A673 (cell line): Measurements from ENCODE around the gene CCDC127. TPM values are rescaled to one million over a fixed set of nuclear protein-coding genes. Genes with fewer than 3 reads are reported as not detected.

Experiments
- BruUV-seq: library from RNA; stranded (reverse); fragments of 400-500 nt; replicated peaks from 2 replicates; lab custom pipeline; 2021; lab: Mats Ljungman, UMichigan
- CTCF ChIA-PET: fragments of 300-600 bp; sonication (Branson Sonifier 250); formaldehyde crosslinking; loops from one replicate; lab custom pipeline; 2022; ENCODE audit warnings: antibody characterized with exemption; lab: Charles Lee
- POLR2A ChIA-PET: fragments of 300-600 bp; sonication (Branson Sonifier 250); formaldehyde crosslinking; loops from one replicate; lab custom pipeline; 2022; ENCODE audit warnings: antibody characterized with exemption; ENCODE audit not compliant: low non-redundant PET; lab: Charles Lee
- DNase-seq: peaks from one replicate; pipeline ENCODE4 v3.0.0-alpha.2; 2015; ENCODE audit warnings: low spot score
- H3K27ac ChIP-seq: fragments of 200-600 bp; sonication (generic); 2 replicates; pipeline ENCODE4 v1.5.1; 2016; ENCODE audit warnings: mixed run types, low read depth, mild to moderate bottlenecking, mixed read lengths, antibody characterized with exemption, low read length; ENCODE audit not compliant: poor library complexity, severe bottlenecking
- H3K27me3 ChIP-seq: fragments of 200-600 bp; sonication (generic); replicated peaks from 2 replicates; pipeline ENCODE4 v1.6.1; 2017; ENCODE audit warnings: mixed run types, low read depth, mild to moderate bottlenecking, mixed read lengths, antibody characterized with exemption, low read length; ENCODE audit not compliant: insufficient read depth, poor library complexity
- H3K36me3 ChIP-seq: fragments of 200-600 bp; sonication (generic); 2 replicates; pipeline ENCODE4 v1.6.1; 2016; ENCODE audit warnings: mixed run types, mild to moderate bottlenecking, mixed read lengths, antibody characterized with exemption, low read length; ENCODE audit not compliant: insufficient read depth, poor library complexity, severe bottlenecking
- H3K4me1 ChIP-seq: fragments of 200-600 bp; sonication (generic); 2 replicates; pipeline ENCODE4 v1.6.1; 2017; ENCODE audit warnings: mixed run types, mild to moderate bottlenecking, mixed read lengths, antibody characterized with exemption, low read length; ENCODE audit not compliant: insufficient read depth, poor library complexity, severe bottlenecking
- H3K4me3 ChIP-seq: fragments of 200-600 bp; sonication (generic); 2 replicates; pipeline ENCODE4 v1.5.1; 2016; ENCODE audit warnings: low read depth, mixed run types, mild to moderate bottlenecking, mixed read lengths, low read length; ENCODE audit not compliant: poor library complexity, severe bottlenecking
- H3K9me3 ChIP-seq: fragments of 200-600 bp; sonication (generic); 2 replicates; pipeline ENCODE4 v1.6.1; 2016; ENCODE audit warnings: mixed run types, low read depth, mild to moderate bottlenecking, mixed read lengths, antibody characterized with exemption, low read length; ENCODE audit not compliant: poor library complexity, severe bottlenecking
- CTCF ChIP-seq: fragments of 300-800, 200-600 bp; sonication (generic); conservative IDR thresholded peaks from 2 replicates; pipeline ENCODE4 v1.5.1; 2017; ENCODE audit warnings: low read depth, mild to moderate bottlenecking, antibody characterized with exemption, low read length, moderate library complexity, mixed read lengths
- EZH2 ChIP-seq: fragments of 200-600 bp; sonication (generic); IDR thresholded peaks from 2 replicates; pipeline ENCODE4 v1.6.1; 2017; ENCODE audit warnings: borderline replicate concordance, low read depth, mild to moderate bottlenecking, mixed read lengths, antibody characterized with exemption, low read length; ENCODE audit not compliant: poor library complexity, severe bottlenecking
- intact Hi-C: fragments of 100-400 bp; cut with micrococcal nuclease; formaldehyde crosslinking; loops from one replicate; pipeline ENCODE4 v1.10.0; 2022; ENCODE audit not compliant: unreplicated experiment
- total RNA-seq: library from RNA; stranded (reverse); gene quantifications from 2 replicates; pipeline ENCODE4 v1.2.3, GENCODE V29; 2021

The CCDC127 gene
- total RNA-seq, 1 experiment from 2014 or later: 8.8 TPM

- no peak for DNase-seq
- no peaks in the 10 kb centered on the region for H3K9me3 ChIP-seq
- POLR2A ChIA-PET: no interaction called here
- no peak overlapping the region for H3K4me3 ChIP-seq
- H3K36me3 ChIP-seq: no peaks in the 10 kb centered on the region
- CTCF ChIA-PET: no interaction called here
- H3K4me1 ChIP-seq: no peaks in the 10 kb centered on the region
- intact Hi-C loops: no loop called here
- no TSS peak for BruUV-seq
- no peak for TF ChIP-seq CTCF
- no peak for TF ChIP-seq EZH2
- H3K27ac ChIP-seq: no peak overlapping the region
- H3K27me3 ChIP-seq: peaks cover 13% of the 10 kb centered on the region
Measured at GRCh38 chr5:181160-181559, 36.8 kb downstream of the CCDC127 start.

GRCh38 chr5:180286-180918, 37.6 kb downstream of the CCDC127 start:
- intact Hi-C loops: no loop called here
- no peak overlapping the region for H3K4me3 ChIP-seq
- no TSS peak for BruUV-seq

GRCh38 chr5:179401-179800, 38.6 kb downstream of the CCDC127 start:
- H3K36me3 ChIP-seq: no peaks in the 10 kb centered on the region
- peaks cover 13% of the 10 kb centered on the region for H3K27me3 ChIP-seq
- DNase-seq: no peak
- intact Hi-C loops: no loop called here
- no peaks in the 10 kb centered on the region for H3K4me1 ChIP-seq
- ChIA-PET CTCF (no interaction called here), POLR2A (no interaction called here)
- TF ChIP-seq CTCF (no peak), EZH2 (no peak)
- no peak overlapping the region for H3K27ac ChIP-seq
- no peak overlapping the region for H3K4me3 ChIP-seq
- no TSS peak for BruUV-seq
- no peaks in the 10 kb centered on the region for H3K9me3 ChIP-seq

More at GRCh38 chr5:180286-180918, 37.6 kb downstream of the CCDC127 start:
- H3K36me3 ChIP-seq: no peaks in the 10 kb centered on the region
- POLR2A ChIA-PET: no interaction called here
- DNase-seq: no peak
- no peaks in the 10 kb centered on the region for H3K9me3 ChIP-seq
- H3K4me1 ChIP-seq: no peaks in the 10 kb centered on the region
- no peak for TF ChIP-seq EZH2
- no peak for TF ChIP-seq CTCF
- H3K27ac ChIP-seq: no peak overlapping the region
- CTCF ChIA-PET: no interaction called here
- peaks cover 13% of the 10 kb centered on the region for H3K27me3 ChIP-seq
